GM12891 (cell line): ENCODE measurements around the gene ZNF385A. TPM values are rescaled to one million over a fixed set of nuclear protein-coding genes. Genes with fewer than 3 reads are reported as not detected.
A peak's percentile ranks its signal among the peaks of the same experiment; 100 is the strongest.

Experiments
- DNase-seq: peaks from one replicate; pipeline ENCODE4 v3.0.0; 2011; ENCODE audit warnings: low spot score; ENCODE audit not compliant: insufficient read length
- FAIRE-seq: peaks from 2 replicates; lab custom pipeline; 2011; peaks lifted over from hg19 to GRCh38; lab: Jason Lieb, UNC
- PAX5 ChIP-seq: IDR thresholded peaks from 2 replicates; pipeline ENCODE4 v1.6.1; 2011; ENCODE audit warnings: low read length, moderate library complexity, mild to moderate bottlenecking; ENCODE audit not compliant: insufficient read depth, severe bottlenecking
- POLR2A ChIP-seq: IDR thresholded peaks from 2 replicates; pipeline ENCODE4 v1.6.1; 2011; ENCODE audit warnings: low read depth, low read length, control low read depth
- POLR2AphosphoS5 ChIP-seq: IDR thresholded peaks from 2 replicates; pipeline ENCODE4 v1.6.1; 2011; ENCODE audit warnings: low read depth, low read length, control low read depth
- POU2F2 ChIP-seq: IDR thresholded peaks from 2 replicates; pipeline ENCODE4 v1.6.1; 2011; ENCODE audit warnings: low read depth, mild to moderate bottlenecking, control low read depth, low read length, moderate library complexity
- SPI1 ChIP-seq: IDR thresholded peaks from 2 replicates; pipeline ENCODE4 v1.6.1; 2011; ENCODE audit warnings: low read depth, low read length, control low read depth
- TAF1 ChIP-seq: IDR thresholded peaks from 2 replicates; pipeline ENCODE4 v1.6.1; 2011; ENCODE audit warnings: low read depth, low read length, control low read depth
- polyA plus RNA-seq: library from polyadenylated mRNA; unstranded; fragments of >200 nt; gene quantifications from one replicate; pipeline ENCODE4 v1.2.1, GENCODE V29; 2012; ENCODE audit warnings: low read depth, missing spikeins, inconsistent platforms; ENCODE audit not compliant: missing spikeins

The ZNF385A gene
- polyA plus RNA-seq, result 7.9 TPM

- DNase-seq (no peak), FAIRE-seq (no peak)
- TF ChIP-seq SPI1 (peak; percentile 91), PAX5 (no peak)
Observed at GRCh38 chr12:54384591-54385041, at the start of gene ZNF385A. ZNF385A (minus strand) TSS chr12:54384733; CDS start chr12:54384514, 219 bp downstream.

DNA sequence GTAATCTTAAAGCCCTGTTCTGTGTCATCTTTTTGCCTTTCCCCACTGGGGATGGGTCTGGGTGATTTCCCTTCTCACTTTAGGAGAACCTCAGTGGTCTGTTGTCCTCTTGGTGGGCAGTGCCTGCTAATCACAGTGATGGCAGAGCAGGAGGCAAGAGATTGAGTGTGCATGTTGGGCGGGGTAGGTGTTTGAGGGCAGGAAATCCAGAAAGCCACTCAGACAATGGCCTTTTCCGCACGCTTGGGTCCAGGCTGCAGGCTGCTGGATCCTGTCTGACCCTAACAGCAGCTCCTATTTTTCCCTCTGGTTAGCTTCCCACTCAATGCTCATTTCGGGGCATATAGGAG is 48.3 kb upstream of the ZNF385A start:
- DNase-seq, result no peak
- no peak for FAIRE-seq
- TF ChIP-seq POU2F2 (no peak), TAF1 (no peak), SPI1 (no peak), POLR2AphosphoS5 (no peak), POLR2A (no peak), PAX5 (no peak)

GRCh38 chr12:54431911-54432814 is 47.6 kb upstream of the ZNF385A start:
- no peak for TF ChIP-seq POLR2AphosphoS5
- TF ChIP-seq POU2F2, result no peak
- TF ChIP-seq TAF1, result no peak
- no peak for TF ChIP-seq PAX5
- no peak for TF ChIP-seq SPI1
- TF ChIP-seq POLR2A, result no peak
- DNase-seq (no peak), FAIRE-seq (no peak)

- no peak for DNase-seq
Observed at GRCh38 chr12:54430471-54431069, 46.0 kb upstream of the ZNF385A start.

DNA sequence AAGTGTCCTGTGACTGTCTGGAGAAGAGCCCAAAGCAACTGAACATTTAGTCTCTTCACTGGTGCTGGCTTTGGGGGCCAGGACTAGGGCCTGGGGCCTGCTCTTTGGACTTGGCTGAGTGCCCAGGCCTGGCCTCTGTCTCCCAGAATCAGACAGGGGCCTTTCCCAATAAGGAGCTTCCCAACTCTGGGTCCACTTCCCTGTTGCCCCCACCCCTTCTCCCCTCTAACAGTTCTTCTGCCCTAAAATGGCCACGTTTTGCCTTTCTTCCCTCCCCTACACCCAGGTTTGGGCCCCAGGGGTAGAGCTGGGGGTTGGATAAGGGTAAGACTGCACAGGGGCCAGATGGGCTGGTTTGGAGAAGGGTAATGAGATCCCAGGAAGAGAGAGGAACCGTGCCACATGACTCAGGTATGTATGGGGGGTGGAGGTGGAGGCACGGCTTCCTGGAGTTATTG is 44.5 kb upstream of the ZNF385A start:
- no peak for DNase-seq
- no peak for FAIRE-seq
- TF ChIP-seq SPI1 (no peak), TAF1 (no peak), POLR2AphosphoS5 (no peak), PAX5 (no peak), POU2F2 (no peak), POLR2A (no peak)

More at GRCh38 chr12:54430471-54431069, 46.0 kb upstream of the ZNF385A start:
- FAIRE-seq, result no peak
- no peak for TF ChIP-seq POLR2A
- TF ChIP-seq SPI1, result no peak
- TF ChIP-seq TAF1, result no peak
- TF ChIP-seq PAX5, result no peak
- TF ChIP-seq POLR2AphosphoS5, result no peak
- no peak for TF ChIP-seq POU2F2

DNA sequence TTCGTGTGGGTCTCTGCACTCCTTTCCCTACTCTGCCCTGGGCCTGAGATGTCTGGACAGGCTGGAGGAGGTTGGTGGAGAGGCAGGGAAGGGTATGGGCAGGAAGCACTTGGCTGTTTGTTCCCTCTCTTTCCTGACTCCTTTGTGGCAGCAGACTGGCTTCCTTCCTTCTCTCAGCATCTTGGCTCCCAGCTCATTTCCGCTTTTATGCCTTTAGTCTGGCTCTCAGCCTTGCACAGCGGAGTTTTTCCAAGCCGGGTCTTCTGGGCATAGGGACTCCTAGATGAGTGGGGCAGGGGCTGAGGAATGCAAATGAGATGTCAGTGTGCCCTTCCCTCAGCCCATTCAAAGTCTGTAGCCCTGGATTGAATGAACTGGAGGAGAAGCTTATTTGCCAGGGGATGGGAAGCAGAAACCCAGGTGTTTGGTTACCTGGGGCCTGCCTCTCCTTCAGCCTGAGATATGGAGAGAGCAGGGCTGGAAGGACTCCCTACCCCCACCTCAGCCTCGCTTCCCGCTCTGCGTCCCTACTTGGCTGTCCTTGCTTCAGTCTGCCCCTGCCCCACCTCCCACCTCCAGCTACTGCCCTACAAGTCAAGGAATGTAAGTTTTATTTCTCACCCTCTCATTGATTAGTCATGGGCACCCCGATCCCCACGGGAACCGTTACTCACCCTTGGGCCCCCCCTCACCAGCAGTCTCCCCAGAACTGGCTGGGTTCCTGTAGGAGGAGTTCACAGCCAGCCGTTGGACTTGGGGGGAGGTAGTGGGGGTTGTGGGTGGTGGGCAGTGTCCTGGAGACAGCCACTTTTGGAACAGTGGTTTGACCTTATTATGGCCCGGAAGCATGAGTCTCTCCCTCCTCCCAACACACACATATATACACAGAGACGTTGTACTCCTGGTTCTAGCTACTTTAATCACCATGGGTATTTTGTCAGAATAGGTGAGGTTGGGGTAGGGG is 43.8 kb upstream of the ZNF385A start:
- no peak for DNase-seq
- TF ChIP-seq PAX5 (no peak), POLR2AphosphoS5 (no peak), TAF1 (no peak), SPI1 (peak; percentile 44; the same call in 1 of the 2 replicates)
- no peak for FAIRE-seq

GRCh38 chr12:54427106-54427505 is 42.6 kb upstream of the ZNF385A start:
- DNase-seq (no peak), FAIRE-seq (no peak)
- no peak for TF ChIP-seq POLR2AphosphoS5
- no peak for TF ChIP-seq TAF1
- TF ChIP-seq PAX5, result no peak
- no peak for TF ChIP-seq POLR2A
- TF ChIP-seq POU2F2, result no peak
- TF ChIP-seq SPI1, result no peak

DNA sequence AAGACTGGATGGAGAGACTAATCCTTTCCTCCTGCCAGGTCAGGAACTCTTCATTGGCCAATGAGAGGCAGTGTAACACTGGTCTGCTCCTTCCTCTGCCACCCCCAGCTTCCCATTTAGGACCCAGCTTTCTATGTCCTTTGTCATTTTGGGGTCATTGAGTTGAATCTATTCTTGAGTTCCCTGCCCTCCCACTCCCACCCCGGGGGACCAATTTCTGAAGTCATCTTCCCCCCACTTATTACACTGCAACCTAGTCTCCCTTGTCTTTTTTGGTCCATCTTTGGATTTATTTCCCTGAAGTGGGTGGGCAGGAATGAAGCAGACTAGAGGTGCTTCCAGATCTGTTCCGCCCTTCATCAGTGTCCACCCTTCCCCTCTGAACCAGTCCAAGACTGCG is 42.2 kb upstream of the ZNF385A start:
- FAIRE-seq (no peak), DNase-seq (no peak)
- TF ChIP-seq TAF1, result no peak
- no peak for TF ChIP-seq SPI1
- no peak for TF ChIP-seq POLR2AphosphoS5
- TF ChIP-seq PAX5, result no peak
- no peak for TF ChIP-seq POLR2A
- no peak for TF ChIP-seq POU2F2

DNA sequence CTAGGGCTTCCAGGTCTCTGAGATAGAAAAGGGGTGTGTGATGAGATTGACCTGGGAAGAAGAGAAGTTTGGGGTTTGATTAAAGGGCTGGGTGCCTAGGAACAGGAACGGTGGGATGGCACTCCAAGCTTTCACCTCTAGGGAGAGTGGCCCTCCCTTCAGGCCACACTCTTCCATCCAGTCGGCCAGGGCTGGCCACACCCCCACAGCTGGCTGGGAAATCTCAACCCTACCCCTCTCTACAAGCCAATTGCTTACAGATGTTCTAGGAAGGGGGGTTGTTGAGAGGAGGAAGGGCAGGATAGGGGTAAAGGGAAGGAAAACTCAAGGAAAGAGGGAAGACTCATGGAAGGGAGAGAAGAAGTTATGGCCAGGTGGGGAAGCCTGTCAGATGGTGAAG is 41.2 kb upstream of the ZNF385A start:
- DNase-seq (no peak), FAIRE-seq (no peak)
- TF ChIP-seq PAX5, result no peak
- no peak for TF ChIP-seq POLR2AphosphoS5
- TF ChIP-seq SPI1, result no peak
- no peak for TF ChIP-seq TAF1
- no peak for TF ChIP-seq POU2F2
- TF ChIP-seq POLR2A, result no peak
